ENCODE measurements around the gene ARID1B.
A peak's percentile ranks its signal among the peaks of the same experiment; 100 is the strongest.

ARID1B gene

DNA sequence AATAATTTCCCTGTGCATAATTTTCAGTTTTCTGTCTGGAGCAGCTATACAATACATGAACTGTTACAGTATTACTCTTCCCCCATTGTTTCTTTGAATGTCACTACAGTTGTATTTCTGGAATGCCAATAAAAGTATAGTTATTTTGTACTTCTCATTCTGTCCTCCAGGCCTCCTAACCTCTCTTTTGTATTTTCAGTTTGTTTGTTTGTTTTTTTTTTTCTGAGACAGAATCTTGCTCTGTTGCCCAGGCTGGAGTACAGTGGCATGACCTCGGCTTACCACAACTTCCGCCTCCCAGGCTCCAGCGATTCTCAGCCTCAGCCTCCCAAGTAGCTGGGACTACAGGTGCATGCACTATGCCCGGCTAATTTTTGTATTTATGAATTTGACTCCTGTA lies 16.8 kb upstream of the ARID1B start:
- no peak for DNase-seq (ENCODE audit: extremely low spot score)
- TF ChIP-seq, protein P1, sequence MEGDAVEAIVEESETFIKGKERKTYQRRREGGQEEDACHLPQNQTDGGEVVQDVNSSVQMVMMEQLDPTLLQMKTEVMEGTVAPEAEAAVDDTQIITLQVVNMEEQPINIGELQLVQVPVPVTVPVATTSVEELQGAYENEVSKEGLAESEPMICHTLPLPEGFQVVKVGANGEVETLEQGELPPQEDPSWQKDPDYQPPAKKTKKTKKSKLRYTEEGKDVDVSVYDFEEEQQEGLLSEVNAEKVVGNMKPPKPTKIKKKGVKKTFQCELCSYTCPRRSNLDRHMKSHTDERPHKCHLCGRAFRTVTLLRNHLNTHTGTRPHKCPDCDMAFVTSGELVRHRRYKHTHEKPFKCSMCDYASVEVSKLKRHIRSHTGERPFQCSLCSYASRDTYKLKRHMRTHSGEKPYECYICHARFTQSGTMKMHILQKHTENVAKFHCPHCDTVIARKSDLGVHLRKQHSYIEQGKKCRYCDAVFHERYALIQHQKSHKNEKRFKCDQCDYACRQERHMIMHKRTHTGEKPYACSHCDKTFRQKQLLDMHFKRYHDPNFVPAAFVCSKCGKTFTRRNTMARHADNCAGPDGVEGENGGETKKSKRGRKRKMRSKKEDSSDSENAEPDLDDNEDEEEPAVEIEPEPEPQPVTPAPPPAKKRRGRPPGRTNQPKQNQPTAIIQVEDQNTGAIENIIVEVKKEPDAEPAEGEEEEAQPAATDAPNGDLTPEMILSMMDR (IDR thresholded peaks at IDR 0.05; ENCODE audit: control extremely low read depth, extremely low read depth, low read depth, missing control alignments): no peak
- POLR2A ChIA-PET: no interaction called here
- CTCF ChIA-PET: interaction anchor here (1.3 kb wide), 1 partner anchor 10 kb away, joined by 3 read pairs; no protein-coding TSS in a partner anchor

DNA sequence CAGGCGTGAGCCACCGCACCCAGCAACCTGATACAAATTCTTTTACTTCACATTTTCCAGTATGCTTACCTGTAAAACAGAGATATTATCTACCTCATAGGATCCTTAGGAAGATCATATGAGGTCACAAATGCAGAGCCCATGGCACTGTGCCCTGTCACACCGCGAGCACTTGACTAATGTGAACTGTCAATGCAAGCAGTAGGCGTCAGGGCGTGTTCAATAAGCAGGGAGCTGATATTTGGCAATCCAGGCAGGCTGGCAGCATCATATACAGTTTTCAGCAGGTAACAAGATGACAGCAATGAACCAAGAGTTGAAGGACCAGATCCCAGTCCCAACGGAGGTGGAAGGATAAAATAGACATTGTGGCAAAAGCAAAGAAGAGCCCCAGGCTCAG lies 14.6 kb upstream of the ARID1B start:
- ChIA-PET POLR2A (no interaction called here), CTCF (interaction anchor here (1.2 to 2.8 kb wide), 2 partner anchors 23 to 85 kb away, joined by 3 to 7 read pairs; no protein-coding TSS in a partner anchor)
- TF ChIP-seq, protein P1 (IDR thresholded peaks at IDR 0.05; ENCODE audit: control extremely low read depth, extremely low read depth, low read depth, missing control alignments): no peak
- no peak for DNase-seq (ENCODE audit: extremely low spot score)

DNA sequence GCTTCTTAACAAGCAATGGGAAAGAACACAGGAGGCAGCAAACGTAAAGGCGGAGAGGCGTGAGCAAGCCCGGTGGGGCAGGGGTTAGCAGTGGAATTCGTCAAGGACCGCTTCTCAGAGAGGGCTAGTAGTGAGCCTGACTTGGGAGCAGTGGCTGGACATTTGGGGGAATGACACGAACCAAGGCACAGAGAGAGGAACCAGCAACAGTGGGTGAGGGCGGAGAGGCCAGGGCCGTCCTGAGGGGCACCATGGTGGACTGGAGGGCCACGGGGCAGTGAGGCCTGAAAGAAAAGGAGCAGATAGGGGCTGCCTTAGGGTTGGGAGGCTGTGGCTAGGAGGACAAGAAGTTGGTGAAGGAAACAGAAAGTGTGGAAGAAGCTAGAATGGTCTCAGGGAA lies 12.1 kb upstream of the ARID1B start:
- CTCF ChIA-PET: interaction anchor here (1.3 to 2.8 kb wide), 2 partner anchors 12 to 21 kb away, joined by 5 to 7 read pairs; no protein-coding TSS in a partner anchor
- TF ChIP-seq, protein P1 (IDR thresholded peaks at IDR 0.05; ENCODE audit: control extremely low read depth, extremely low read depth, low read depth, missing control alignments): no peak
- POLR2A ChIA-PET: no interaction called here
- DNase-seq (ENCODE audit: extremely low spot score): no peak

DNA sequence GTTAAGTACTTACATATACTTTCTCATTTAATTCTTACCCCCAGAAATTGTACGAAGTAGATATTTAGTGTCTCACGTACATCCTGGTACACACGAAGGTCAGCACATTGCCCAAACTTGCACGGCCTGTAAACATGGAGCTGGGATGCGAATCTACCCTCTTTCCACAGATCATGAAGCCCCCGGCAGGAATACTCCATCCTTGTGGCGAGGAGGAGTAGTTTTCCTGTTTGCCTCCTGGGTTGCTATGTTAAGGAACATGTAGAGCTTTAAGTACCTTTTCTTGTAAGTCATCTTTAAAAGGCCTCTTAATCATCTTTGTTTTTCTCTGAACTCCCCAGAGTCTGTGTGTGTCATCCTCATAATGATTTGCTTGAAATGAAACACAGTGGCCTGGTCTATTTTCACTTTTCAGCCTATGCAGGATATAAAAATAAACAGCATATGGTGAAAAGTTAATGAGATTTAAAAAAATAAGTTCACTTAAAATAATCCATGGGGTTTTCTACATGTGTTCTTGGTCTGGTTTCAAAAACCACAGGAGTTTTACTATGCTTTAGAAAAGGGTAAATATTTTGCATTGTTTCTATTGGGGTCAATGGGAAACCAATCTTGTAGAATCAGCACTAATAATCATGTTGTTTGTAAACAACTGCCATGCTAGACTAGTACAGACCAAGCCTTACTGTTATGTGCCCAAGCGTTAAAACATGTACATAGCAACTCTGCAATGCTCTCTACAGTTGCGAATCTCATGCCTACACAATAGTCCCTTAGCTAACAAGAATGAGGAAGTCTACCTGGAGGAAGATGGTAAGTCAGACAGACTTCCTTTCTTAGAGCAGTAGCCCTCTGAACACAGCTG lies 9.3 kb upstream of the ARID1B start:
- CTCF ChIA-PET: interaction anchor here (0.7 to 4.2 kb wide), 7 partner anchors 11 to 202 kb away, joined by 3 to 17 read pairs (median 4); no protein-coding TSS in a partner anchor
- POLR2A ChIA-PET: no interaction called here
- TF ChIP-seq, protein P1 (IDR thresholded peaks at IDR 0.05; ENCODE audit: control extremely low read depth, extremely low read depth, low read depth, missing control alignments): no peak
- DNase-seq (ENCODE audit: extremely low spot score): peak; percentile 67

DNA sequence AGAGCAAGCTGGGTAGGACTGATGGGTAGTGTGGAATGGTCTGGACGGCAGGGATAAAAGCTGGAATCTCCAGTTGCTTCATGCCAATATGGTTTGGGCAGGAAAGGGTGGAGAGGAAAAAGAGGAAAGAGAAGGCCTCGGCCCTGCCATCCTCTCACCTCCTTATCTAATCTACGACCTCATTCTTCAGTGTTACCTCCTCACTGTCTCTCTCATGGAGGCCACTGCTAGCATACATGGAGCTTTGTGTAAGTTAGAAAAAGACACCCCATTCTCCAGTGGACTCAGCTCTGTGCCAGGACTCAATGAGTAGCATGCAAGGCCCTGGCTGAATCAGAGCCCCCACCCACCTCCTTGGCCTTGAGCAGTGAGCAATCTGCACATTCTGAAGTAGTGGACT lies 6.1 kb upstream of the ARID1B start:
- ChIA-PET POLR2A (no interaction called here), CTCF (interaction anchor here (0.7 to 4.2 kb wide), 10 partner anchors 11 to 148 kb away, joined by 3 to 17 read pairs (median 3); no protein-coding TSS in a partner anchor)
- TF ChIP-seq, protein P1 (IDR thresholded peaks at IDR 0.05; ENCODE audit: control extremely low read depth, extremely low read depth, low read depth, missing control alignments): no peak
- no peak for DNase-seq (ENCODE audit: extremely low spot score)

DNA sequence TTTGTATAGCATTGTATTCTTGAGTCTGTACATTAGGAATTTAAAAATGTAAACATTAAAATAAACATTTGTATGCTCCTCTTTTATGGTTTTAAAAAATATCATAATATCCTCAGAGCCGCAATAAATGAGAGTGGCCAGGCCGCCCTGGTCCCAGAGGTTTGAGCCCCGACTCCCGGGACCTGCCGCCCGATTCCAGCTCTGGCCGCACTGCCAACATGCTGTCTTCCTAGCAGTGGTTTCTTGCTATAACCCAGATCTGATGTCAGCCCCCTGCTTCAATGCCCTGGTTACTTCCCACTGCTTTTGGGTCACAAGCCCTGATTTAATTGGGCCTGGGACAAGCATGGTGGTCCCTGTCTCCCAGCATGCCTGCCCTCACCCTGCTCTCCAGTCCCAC lies 5.4 kb upstream of the ARID1B start:
- ChIA-PET POLR2A (no interaction called here), CTCF (interaction anchor here (0.9 to 1.3 kb wide), 3 partner anchors 20 to 82 kb away, joined by 3 to 7 read pairs (median 4); no protein-coding TSS in a partner anchor)
- no peak for DNase-seq (ENCODE audit: extremely low spot score)
- TF ChIP-seq, protein P1 (IDR thresholded peaks at IDR 0.05; ENCODE audit: control extremely low read depth, extremely low read depth, low read depth, missing control alignments): no peak

All from GM10248 (cell line).